Heart left ventricle (tissue), 16 donors: ENCODE data around the gene U2AF1L4. TPM values are rescaled to one million over a fixed set of nuclear protein-coding genes. Genes with fewer than 3 reads are reported as not detected.

Experiments
- ATAC-seq, 4 donors: fragments of 200-7000 bp; cut with Tn5 transposase; one replicate each; pipeline ENCODE4 v1.9.1; 2020 to 2022; ENCODE audit warnings: moderate library complexity in 4 of 4, mild to moderate bottlenecking in 3 of 4, moderate number of reproducible peaks in 1 of 4
- DNase-seq, 5 donors: peaks; one replicate each; pipeline ENCODE4 v3.0.0-alpha.2; 2020
- H3K27ac ChIP-seq, 12 donors: fragments of 200-600 bp; sonication (generic) in 4 of 12; one replicate each; pipeline versions ENCODE4 v1.5.0 to v1.8.0; 2016 to 2022; ENCODE audit warnings: mild to moderate bottlenecking in 2 of 12
- H3K27me3 ChIP-seq, 9 donors: fragments of 200-600 bp; sonication (generic) in 2 of 9; one replicate each; pipeline versions ENCODE4 v1.5.1 to v1.8.0; 2016 to 2022; ENCODE audit warnings: mild to moderate bottlenecking in 3 of 9
- H3K36me3 ChIP-seq, 9 donors: fragments of 200-600 bp; sonication (generic) in 2 of 9; one replicate each; pipeline versions ENCODE4 v1.5.0 to v1.8.0; 2018 to 2022; ENCODE audit warnings: mild to moderate bottlenecking in 2 of 9
- H3K4me1 ChIP-seq, 12 donors: fragments of 200-600 bp; sonication (generic) in 4 of 12; one replicate each; pipeline versions ENCODE4 v1.5.0 to v1.8.0; 2016 to 2022; ENCODE audit warnings: mild to moderate bottlenecking in 3 of 12
- H3K4me3 ChIP-seq, 12 donors: fragments of 200-600 bp; sonication (generic) in 4 of 12; one replicate each; pipeline versions ENCODE4 v1.5.0 to v1.8.0; 2017 to 2022; ENCODE audit warnings: mild to moderate bottlenecking in 9 of 12, moderate library complexity in 4 of 12
- H3K9me3 ChIP-seq, 12 donors: fragments of 200-600 bp; sonication (generic) in 4 of 12; one replicate each; pipeline versions ENCODE4 v1.5.0 to v1.8.0; 2016 to 2022; ENCODE audit warnings: mild to moderate bottlenecking in 1 of 12
- CTCF ChIP-seq, 12 donors: fragments of 200-600 bp; sonication (generic) in 4 of 12; IDR thresholded peaks; one replicate each; pipeline versions ENCODE4 v1.5.0 to v1.8.0; 2018 to 2022; ENCODE audit warnings: antibody characterized with exemption in 12 of 12, mild to moderate bottlenecking in 5 of 12
- POLR2A ChIP-seq, 2 donors: fragments of 450-650 bp; IDR thresholded peaks; one replicate each; pipeline ENCODE4 v1.6.1; 2017; ENCODE audit warnings: antibody characterized with exemption in 2 of 2, mild to moderate bottlenecking in 2 of 2, moderate library complexity in 2 of 2
- WGBS, 4 donors: extraction: QIAGEN DNeasy Blood & Tissue Kit in 2 of 4; methylation state at CpG; one replicate each; pipeline versions ENCODE4 v1.1.5 to v1.1.7; 2013 to 2018; 5-methylcytosine and 5-hydroxymethylcytosine counted together
- intact Hi-C, 10 donors: fragments of 100-400 bp; cut with DNase I; formaldehyde crosslinking; loops; one replicate each; pipeline versions ENCODE4 v1.11.1 to v1.14.2; 2022
- polyA plus RNA-seq, 2 donors: library from polyadenylated mRNA; stranded (reverse); fragments of 200-250 nt; gene quantifications; one replicate each; pipeline ENCODE4 v1.2.3, GENCODE V29; 2013
- total RNA-seq, 9 donors: library from RNA; depleted of rRNA in 2 of 9; stranded (reverse); fragments of >200 nt in 2 of 9; fragmentation: NEBNext Ultra II Directional in 3 of 9; extraction: Animal tissue kit (Norgen Biotek cat#: 25700) in 3 of 9; gene quantifications; one replicate each; pipeline versions ENCODE4 v1.1.0 to v1.2.4, GENCODE V29; 2016 to 2023
- donor health status: ischemic (EF 13 %, LVEDD 7.1; RV severe dilation, severe dysfunction).
- donor health status: healthy with polysubstance abuse.
- donor health status: DM: no; HTN: yes; CAD: no.
- donor health status: DM: no; HTN: no; CAD: no.
- donor health status: ischemic (EF 25% LVEDD 6.9; RV normal size, moderate dysfunction).
- donor health status: ischemic (EF 25% LVEDD 5.7; RV mildly dilated, moderate dysfunction).
- donor health status: healthy.
- donor health status: DM: yes; HTN: yes; CAD: no.
- donor health status: ischemic (EF 35%, LVEDD 5.7; RV mildly dilated, moderate dysfunction).
- donor health status: nonischemic (EF 11% LVEDD 7.7; RV severe dilation, severe dysfunction).
- donor health status: DM: yes; HTN: yes; CAD: no.
- donor health status: PGD.
- donor health status: ischemic (EF 29% LVEDD 5.4; RV normal size, mild dysfunction).
- donor health status: nonischemic (EF 23%, LVEDD 6.1; RV moderate dilation, normal function).

The U2AF1L4 gene
- total and polyA plus RNA-seq, 11 donors = 7.2 to 32.8 (median 20.9) TPM

DNA sequence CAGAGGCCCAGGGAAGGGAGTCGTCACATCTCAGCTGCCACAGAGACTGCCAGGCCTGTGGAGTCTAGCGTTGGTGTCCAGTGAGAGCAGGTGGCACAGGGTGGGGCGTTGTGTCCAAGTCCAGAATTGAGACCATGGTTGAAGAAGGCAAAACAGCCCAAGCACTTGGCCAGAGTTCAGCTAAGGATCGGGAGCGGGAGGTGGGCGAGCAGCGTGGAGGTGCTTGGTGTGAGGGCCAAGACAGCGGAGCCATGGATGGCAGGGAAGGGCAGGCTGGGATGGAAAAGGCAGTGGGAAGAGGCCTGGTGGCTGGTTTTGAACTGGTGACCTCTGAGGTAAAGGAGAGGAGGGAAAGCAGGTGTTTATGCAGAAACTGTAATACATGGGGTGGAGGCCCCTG lies 10.9 kb downstream of the U2AF1L4 start:
- Histone ChIP-seq H3K36me3 (peaks cover 0 to 96% (median 91%) of the 10 kb centered on the region in 9 donors), H3K9me3 (no peaks in the 10 kb centered on the region), H3K27me3 (no peaks in the 10 kb centered on the region), H3K27ac (no peak overlapping the region), H3K4me3 (no peak overlapping the region), H3K4me1 (peaks cover 0 to 5% (median 0%) of the 10 kb centered on the region in 12 donors)
- TF ChIP-seq POLR2A (IDR thresholded peaks at IDR 0.05) (no peak), CTCF (IDR thresholded peaks at IDR 0.05) (no peak)
- no peak for ATAC-seq
- intact Hi-C loops = no loop called here
- no peak for DNase-seq
- WGBS, 4 donors = 94 to 98% (median 95%) methylated on average over 8 of the region's 8 CpGs

DNA sequence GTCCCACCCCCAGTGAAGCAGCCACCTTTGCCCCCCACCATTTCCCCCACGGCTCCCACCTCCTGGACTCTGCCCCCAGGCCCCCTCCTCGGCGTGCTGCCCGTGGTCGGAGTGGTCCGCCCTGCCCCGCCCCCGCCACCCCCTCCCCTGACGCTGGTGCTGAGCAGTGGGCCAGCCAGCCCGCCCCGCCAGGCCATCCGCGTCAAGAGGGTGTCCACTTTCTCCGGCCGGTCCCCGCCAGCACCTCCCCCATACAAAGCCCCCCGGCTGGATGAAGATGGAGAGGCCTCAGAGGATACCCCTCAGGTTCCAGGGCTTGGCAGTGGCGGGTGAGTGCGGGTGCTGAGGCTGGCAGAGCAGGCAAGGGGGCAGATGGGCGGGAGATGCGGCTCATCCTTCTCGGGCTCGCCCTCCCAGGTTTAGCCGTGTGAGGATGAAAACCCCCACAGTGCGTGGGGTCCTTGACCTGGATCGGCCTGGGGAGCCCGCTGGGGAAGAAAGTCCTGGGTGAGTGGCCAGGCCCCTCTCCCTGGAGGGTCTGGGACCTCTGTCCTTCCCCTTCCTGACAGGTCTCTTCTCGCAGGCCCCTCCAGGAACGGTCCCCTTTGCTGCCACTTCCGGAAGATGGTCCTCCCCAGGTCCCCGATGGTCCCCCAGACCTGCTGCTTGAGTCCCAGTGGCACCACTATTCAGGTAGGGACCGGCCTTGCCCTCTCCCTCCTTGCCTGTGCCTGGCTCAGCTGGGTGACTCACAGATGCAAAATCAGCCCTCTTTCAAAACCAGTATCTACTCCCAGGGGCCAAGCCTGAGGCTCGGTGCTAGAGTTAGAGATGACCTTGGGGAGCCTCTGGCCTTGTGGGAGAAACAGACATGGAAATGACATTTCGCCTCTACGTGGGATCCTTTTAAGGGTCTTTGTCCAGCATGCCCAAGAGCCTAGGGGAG lies 11.8 kb downstream of the U2AF1L4 start:
- H3K36me3 ChIP-seq = peaks cover 5 to 97% (median 93%) of the 10 kb centered on the region in 9 donors
- TF ChIP-seq CTCF (IDR thresholded peaks at IDR 0.05) (no peak), POLR2A (IDR thresholded peaks at IDR 0.05) (no peak)
- WGBS, 4 donors = 89 to 94% (median 92%) methylated on average over 34 to 35 of the region's 35 CpGs

DNA sequence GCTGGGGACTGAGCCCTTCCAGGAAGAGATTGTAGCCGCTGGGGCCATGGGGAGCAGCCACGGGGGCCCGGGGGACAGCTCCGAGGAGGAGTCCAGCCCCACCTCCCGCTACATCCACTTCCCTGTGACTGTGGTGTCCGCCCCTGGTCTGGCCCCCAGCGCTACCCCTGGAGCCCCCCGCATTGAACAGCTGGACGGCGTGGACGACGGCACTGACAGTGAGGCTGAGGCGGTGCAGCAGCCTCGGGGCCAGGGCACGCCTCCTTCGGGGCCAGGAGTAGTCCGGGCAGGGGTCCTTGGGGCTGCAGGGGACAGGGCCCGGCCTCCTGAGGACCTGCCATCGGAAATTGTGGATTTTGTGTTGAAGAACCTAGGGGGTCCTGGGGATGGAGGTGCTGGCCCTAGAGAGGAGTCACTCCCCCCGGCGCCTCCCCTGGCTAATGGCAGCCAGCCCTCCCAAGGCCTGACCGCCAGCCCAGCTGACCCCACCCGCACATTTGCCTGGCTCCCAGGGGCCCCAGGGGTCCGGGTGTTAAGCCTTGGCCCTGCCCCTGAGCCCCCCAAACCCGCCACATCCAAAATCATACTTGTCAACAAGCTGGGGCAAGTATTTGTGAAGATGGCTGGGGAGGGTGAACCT lies 12.6 kb downstream of the U2AF1L4 start:
- H3K4me1 ChIP-seq = no peaks in the 10 kb centered on the region
- no peak for TF ChIP-seq CTCF (IDR thresholded peaks at IDR 0.05)
- no peak for TF ChIP-seq POLR2A (IDR thresholded peaks at IDR 0.05)
- DNase-seq = no peak
- intact Hi-C loops = no loop called here
- no peak for ATAC-seq
- no peak overlapping the region for H3K4me3 ChIP-seq
- WGBS, 4 donors = 85 to 92% (median 90%) methylated on average over 16 to 25 of the region's 25 CpGs
- H3K27ac ChIP-seq = no peak overlapping the region
- peaks cover 5 to 97% (median 93%) of the 10 kb centered on the region in 9 donors for H3K36me3 ChIP-seq
- H3K27me3 ChIP-seq = no peaks in the 10 kb centered on the region
- no peaks in the 10 kb centered on the region for H3K9me3 ChIP-seq

More for the DNA sequence above, 11.8 kb downstream of the U2AF1L4 start:
- Histone ChIP-seq H3K9me3 (no peaks in the 10 kb centered on the region), H3K4me3 (no peak overlapping the region), H3K4me1 (no peaks in the 10 kb centered on the region), H3K27ac (no peak overlapping the region), H3K27me3 (no peaks in the 10 kb centered on the region)
- no peak for ATAC-seq
- intact Hi-C loops = no loop called here
- DNase-seq = no peak

GRCh38 chr19:35731779-35732405 lies 13.3 kb downstream of the U2AF1L4 start:
- Histone ChIP-seq H3K36me3 (peaks cover 5 to 97% (median 93%) of the 10 kb centered on the region in 9 donors), H3K4me1 (no peaks in the 10 kb centered on the region), H3K9me3 (no peaks in the 10 kb centered on the region), H3K27me3 (no peaks in the 10 kb centered on the region), H3K4me3 (no peak overlapping the region), H3K27ac (no peak overlapping the region)
- TF ChIP-seq POLR2A (IDR thresholded peaks at IDR 0.05) (no peak), CTCF (IDR thresholded peaks at IDR 0.05) (no peak)
- DNase-seq = no peak
- 81 to 88% (median 85%) methylated on average over 20 to 21 of the region's 21 CpGs for WGBS, 4 donors
- no peak for ATAC-seq
- intact Hi-C loops = no loop called here
